Prostate gland (tissue), 2 donors: Measurements from ENCODE around the gene SMIM8.

Experiments used
- CTCF ChIP-seq, 4 experiments: fragments of 200-600 bp in 2 of 4; fragments of 450-650 bp in 2 of 4; sonication (generic) in 2 of 4; IDR thresholded peaks; 1 replicate in 3 of 4; 2 replicates in 1 of 4; pipeline ENCODE4 v1.5.1; 2016 to 2019; ENCODE audit warnings: antibody characterized with exemption in 4 of 4, mild to moderate bottlenecking in 2 of 4, moderate library complexity in 2 of 4
- POLR2A ChIP-seq: fragments of 450-650 bp; IDR thresholded peaks from one replicate; pipeline ENCODE4 v1.6.1; 2016; ENCODE audit warnings: antibody characterized with exemption, mild to moderate bottlenecking

DNA sequence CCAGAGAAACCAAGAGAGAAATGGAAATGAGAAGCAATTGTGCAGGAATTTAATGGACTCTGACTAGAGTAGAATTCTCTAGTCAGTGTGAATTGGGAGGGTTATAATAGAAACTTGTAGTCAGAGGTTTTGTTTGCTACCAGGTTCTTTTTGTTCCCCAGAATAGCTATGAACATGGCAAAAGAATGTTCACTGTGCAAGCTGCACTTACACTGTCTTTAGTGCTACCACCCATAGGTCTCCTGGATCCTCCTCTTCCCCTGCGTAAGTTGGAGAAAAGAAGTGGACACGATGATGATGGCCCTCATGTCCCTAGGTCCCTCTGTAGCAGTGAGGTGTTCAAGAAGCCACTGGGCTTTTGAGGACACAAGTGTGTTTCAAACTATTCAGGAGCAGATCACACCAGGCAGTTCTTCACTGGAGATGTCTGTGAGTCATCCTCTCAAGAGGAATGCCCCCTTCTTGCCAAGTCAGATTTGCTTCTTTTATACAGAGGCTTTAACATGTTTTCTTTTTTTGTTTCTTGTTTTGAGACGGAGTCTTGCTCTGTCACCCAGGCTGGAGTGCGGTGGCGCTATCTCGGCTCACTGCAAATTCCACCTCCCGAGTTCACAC, 47.6 kb upstream of the SMIM8 start:
- TF ChIP-seq CTCF (IDR thresholded peaks at IDR 0.05) = no peak
- no peak for TF ChIP-seq POLR2A
